ENCODE results near the gene MEIS1. TPM values are rescaled to one million over a fixed set of nuclear protein-coding genes. Genes with fewer than 3 reads are reported as not detected.

MEIS1 gene
- total RNA-seq, 1 experiment from 2014 or later: 4.4 TPM

DNA sequence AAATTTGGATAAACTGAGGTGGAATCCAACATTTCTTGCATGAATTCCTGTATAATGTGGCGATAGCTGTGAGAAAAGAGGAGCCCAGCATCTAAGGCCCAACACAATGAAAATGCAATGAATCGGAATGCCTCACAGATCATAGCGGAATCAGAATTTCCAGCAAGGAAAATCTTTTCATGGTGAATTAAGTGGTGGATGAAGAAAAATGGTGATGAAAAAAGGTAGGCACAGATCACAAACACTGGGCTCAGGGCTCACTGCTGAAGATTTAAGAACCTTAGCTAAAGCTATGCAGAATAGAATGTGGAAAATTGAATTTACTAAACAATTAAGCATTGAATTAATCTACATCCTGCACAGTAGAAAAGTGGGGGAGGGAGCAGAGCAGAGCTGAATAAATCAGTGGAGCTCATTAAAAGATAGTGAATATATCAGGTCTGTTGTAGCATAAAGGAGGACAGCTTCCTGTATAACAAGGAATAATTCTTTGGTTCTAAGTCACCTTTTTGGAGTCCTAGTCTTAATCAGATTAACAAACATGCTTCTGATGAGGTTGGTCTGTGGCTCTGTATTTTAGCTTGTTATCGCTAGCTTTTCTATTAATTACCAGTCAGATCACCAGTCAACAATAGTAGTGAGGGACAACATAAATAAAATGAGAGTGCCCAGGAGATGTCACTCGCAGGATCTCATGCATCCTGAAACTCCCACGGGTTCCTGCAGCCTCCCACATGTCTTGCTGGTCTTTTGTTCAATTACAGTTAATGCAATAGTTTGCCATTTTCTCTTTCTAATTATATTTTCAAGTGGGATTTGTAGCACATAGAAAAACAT, 27.0 kb downstream of the MEIS1 start:
- Mint-ChIP-seq H3K4me3 (ENCODE audit: unreplicated experiment) (no peak overlapping the region), H3K27me3 (ENCODE audit: insufficient read depth, unreplicated experiment) (no peaks in the 10 kb centered on the region), H3K27ac (ENCODE audit: low read depth, unreplicated experiment) (no peak overlapping the region), H3K9me3 (ENCODE audit: unreplicated experiment) (no peaks in the 10 kb centered on the region), H3K4me1 (ENCODE audit: insufficient read depth, unreplicated experiment) (no peaks in the 10 kb centered on the region), H3K36me3 (ENCODE audit: insufficient read depth, unreplicated experiment) (peaks cover 25% of the 10 kb centered on the region)
- no TSS peak for BruUV-seq (replicated peaks)
- POLR2A ChIA-PET: interaction anchor here (0.7 kb wide), 1 partner anchor 1306 kb away, joined by 3 read pairs; no protein-coding TSS in a partner anchor
- DNase-seq (ENCODE audit: unreplicated experiment): no peak
- CTCF ChIA-PET: interaction anchor here (0.6 to 1.1 kb wide), 2 partner anchors 33 to 888 kb away, joined by 3 to 5 read pairs; no protein-coding TSS in a partner anchor
- intact Hi-C loops (cut with micrococcal nuclease): no loop called here
- TF ChIP-seq, protein P1, sequence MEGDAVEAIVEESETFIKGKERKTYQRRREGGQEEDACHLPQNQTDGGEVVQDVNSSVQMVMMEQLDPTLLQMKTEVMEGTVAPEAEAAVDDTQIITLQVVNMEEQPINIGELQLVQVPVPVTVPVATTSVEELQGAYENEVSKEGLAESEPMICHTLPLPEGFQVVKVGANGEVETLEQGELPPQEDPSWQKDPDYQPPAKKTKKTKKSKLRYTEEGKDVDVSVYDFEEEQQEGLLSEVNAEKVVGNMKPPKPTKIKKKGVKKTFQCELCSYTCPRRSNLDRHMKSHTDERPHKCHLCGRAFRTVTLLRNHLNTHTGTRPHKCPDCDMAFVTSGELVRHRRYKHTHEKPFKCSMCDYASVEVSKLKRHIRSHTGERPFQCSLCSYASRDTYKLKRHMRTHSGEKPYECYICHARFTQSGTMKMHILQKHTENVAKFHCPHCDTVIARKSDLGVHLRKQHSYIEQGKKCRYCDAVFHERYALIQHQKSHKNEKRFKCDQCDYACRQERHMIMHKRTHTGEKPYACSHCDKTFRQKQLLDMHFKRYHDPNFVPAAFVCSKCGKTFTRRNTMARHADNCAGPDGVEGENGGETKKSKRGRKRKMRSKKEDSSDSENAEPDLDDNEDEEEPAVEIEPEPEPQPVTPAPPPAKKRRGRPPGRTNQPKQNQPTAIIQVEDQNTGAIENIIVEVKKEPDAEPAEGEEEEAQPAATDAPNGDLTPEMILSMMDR (IDR thresholded peaks at IDR 0.05; ENCODE audit: unreplicated experiment): no peak

DNA sequence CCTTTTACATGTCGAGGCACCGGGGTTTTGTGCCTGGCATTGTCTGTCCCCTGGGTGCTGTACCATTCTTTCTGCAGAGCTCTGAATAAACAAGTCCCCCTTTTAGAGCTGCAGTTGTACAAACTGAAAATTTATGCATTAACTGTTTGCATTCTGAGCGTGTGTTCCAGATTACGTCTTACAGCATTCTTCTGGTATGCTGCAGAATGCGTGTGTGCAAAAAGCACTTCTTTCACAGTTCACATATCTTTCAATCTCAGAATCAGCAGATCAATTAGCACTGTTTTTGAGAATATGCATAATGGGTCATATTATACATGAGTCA, 27.5 kb downstream of the MEIS1 start:
- BruUV-seq (replicated peaks): no TSS peak
- Mint-ChIP-seq H3K27me3 (ENCODE audit: insufficient read depth, unreplicated experiment) (no peaks in the 10 kb centered on the region), H3K4me1 (ENCODE audit: insufficient read depth, unreplicated experiment) (no peaks in the 10 kb centered on the region), H3K9me3 (ENCODE audit: unreplicated experiment) (no peaks in the 10 kb centered on the region), H3K27ac (ENCODE audit: low read depth, unreplicated experiment) (no peak overlapping the region), H3K4me3 (ENCODE audit: unreplicated experiment) (no peak overlapping the region), H3K36me3 (ENCODE audit: insufficient read depth, unreplicated experiment) (peaks cover 25% of the 10 kb centered on the region)
- no peak for DNase-seq (ENCODE audit: unreplicated experiment)
- TF ChIP-seq, protein P1 (IDR thresholded peaks at IDR 0.05; ENCODE audit: unreplicated experiment): no peak
- ChIA-PET CTCF (interaction anchor here (1.1 kb wide), 1 partner anchor 34 kb away, joined by 5 read pairs; no protein-coding TSS in a partner anchor), POLR2A (no interaction called here)
- intact Hi-C loops (cut with micrococcal nuclease): no loop called here

GRCh38 chr2:66463206-66463755, 28.4 kb downstream of the MEIS1 start:
- no TSS peak for BruUV-seq (replicated peaks)
- H3K9me3 Mint-ChIP-seq (ENCODE audit: unreplicated experiment): no peaks in the 10 kb centered on the region
- no peak overlapping the region for H3K27ac Mint-ChIP-seq (ENCODE audit: low read depth, unreplicated experiment)
- H3K27me3 Mint-ChIP-seq (ENCODE audit: insufficient read depth, unreplicated experiment): no peaks in the 10 kb centered on the region
- TF ChIP-seq, protein P1 (IDR thresholded peaks at IDR 0.05; ENCODE audit: unreplicated experiment): no peak
- H3K36me3 Mint-ChIP-seq (ENCODE audit: insufficient read depth, unreplicated experiment): peaks cover 28% of the 10 kb centered on the region
- ChIA-PET POLR2A (no interaction called here), CTCF (interaction anchor here (0.6 to 0.7 kb wide), 3 partner anchors 87 to 806 kb away, joined by 3 read pairs; no protein-coding TSS in a partner anchor)
- intact Hi-C loops (cut with micrococcal nuclease): no loop called here
- no peak overlapping the region for H3K4me3 Mint-ChIP-seq (ENCODE audit: unreplicated experiment)
- no peaks in the 10 kb centered on the region for H3K4me1 Mint-ChIP-seq (ENCODE audit: insufficient read depth, unreplicated experiment)
- no peak for DNase-seq (ENCODE audit: unreplicated experiment)

- DNase-seq (ENCODE audit: unreplicated experiment): no peak
- CTCF ChIA-PET: no interaction called here
- no peaks in the 10 kb centered on the region for H3K9me3 Mint-ChIP-seq (ENCODE audit: unreplicated experiment)
- peaks cover 33% of the 10 kb centered on the region for H3K36me3 Mint-ChIP-seq (ENCODE audit: insufficient read depth, unreplicated experiment)
- no peaks in the 10 kb centered on the region for H3K27me3 Mint-ChIP-seq (ENCODE audit: insufficient read depth, unreplicated experiment)
- no TSS peak for BruUV-seq (replicated peaks)
- H3K4me1 Mint-ChIP-seq (ENCODE audit: insufficient read depth, unreplicated experiment): no peaks in the 10 kb centered on the region
- POLR2A ChIA-PET: no interaction called here
- H3K27ac Mint-ChIP-seq (ENCODE audit: low read depth, unreplicated experiment): no peak overlapping the region
- TF ChIP-seq, protein P1 (IDR thresholded peaks at IDR 0.05; ENCODE audit: unreplicated experiment): no peak
- no peak overlapping the region for H3K4me3 Mint-ChIP-seq (ENCODE audit: unreplicated experiment)
- intact Hi-C loops (cut with micrococcal nuclease): no loop called here
These were observed 30.2 kb downstream of the MEIS1 start for GRCh38 chr2:66464930-66465637.
